Kidney epithelial cell (primary cell): Measurements from ENCODE around the gene FAM221B. TPM values are rescaled to one million over a fixed set of nuclear protein-coding genes. Genes with fewer than 3 reads are reported as not detected.

Source experiments
- DNase-seq: peaks from one replicate; pipeline ENCODE4 v3.0.0-alpha.2; 2010; ENCODE audit warnings: low read depth
- H3K27me3 ChIP-seq: 2 replicates; pipeline ENCODE4 v1.6.0; 2011; ENCODE audit warnings: low read length; ENCODE audit not compliant: control insufficient read depth, insufficient read depth
- H3K36me3 ChIP-seq: 2 replicates; pipeline ENCODE4 v1.5.1; 2011; ENCODE audit warnings: low read length; ENCODE audit not compliant: control insufficient read depth, insufficient read depth
- H3K4me3 ChIP-seq: 2 replicates; pipeline ENCODE4 v1.5.1; 2011; ENCODE audit warnings: low read depth, mild to moderate bottlenecking, control low read depth, low read length
- CTCF ChIP-seq: IDR thresholded peaks from 2 replicates; pipeline ENCODE4 v1.5.1; 2011; ENCODE audit warnings: mild to moderate bottlenecking, moderate library complexity, low read length, control low read depth, inconsistent platforms; ENCODE audit not compliant: insufficient read depth, poor library complexity, severe bottlenecking
- total RNA-seq: library from RNA; depleted of rRNA; stranded (reverse); fragments of >200 nt; gene quantifications from 2 replicates; pipeline ENCODE4 v1.2.3, GENCODE V29; 2015

FAM221B gene
- total RNA-seq, 1 donor from 2014 or later = not detected

DNA sequence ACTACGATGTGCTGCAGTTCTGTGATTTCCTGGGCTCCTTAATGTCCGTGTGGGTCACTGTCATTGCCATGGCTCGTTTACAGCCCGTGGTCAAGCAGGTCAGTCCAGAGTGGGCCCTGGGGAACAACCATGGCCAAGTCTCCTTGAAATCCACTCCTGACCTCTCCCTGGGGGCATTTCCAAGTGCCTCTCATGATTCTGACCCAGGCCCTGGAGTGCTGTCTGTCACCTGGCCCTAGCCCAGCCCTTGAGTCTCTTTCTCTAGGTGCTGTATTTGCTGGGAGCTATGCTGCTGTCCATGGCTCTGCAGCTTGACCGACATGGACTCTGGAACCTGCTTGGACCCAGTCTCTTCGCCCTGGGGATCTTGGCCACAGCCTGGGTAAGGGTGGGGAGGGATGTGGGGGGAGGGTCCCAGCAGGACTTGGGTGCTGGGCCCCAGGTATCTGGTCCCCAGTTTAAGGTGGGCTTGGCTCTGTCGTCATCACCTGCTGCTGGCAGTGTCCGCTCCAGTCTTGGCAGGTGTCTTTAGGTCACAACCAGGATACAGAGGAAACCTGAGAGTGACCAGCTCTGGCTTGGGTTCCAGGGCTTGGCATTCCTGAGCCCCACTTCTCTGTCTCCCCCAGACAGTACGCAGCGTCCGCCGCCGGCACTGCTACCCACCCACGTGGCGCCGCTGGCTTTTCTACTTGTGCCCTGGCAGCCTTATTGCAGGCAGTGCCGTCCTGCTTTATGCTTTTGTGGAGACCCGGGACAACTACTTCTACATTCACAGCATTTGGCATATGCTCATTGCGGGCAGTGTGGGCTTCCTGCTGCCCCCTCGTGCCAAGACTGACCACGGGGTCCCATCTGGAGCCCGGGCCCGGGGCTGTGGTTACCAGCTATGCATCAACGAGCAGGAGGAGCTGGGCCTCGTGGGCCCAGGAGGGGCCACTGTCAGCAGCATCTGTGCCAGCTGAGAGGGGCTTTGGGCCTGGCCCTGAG, 24.6 kb upstream of the FAM221B start:
- no peak overlapping the region for H3K4me3 ChIP-seq
- no peak for TF ChIP-seq CTCF
- peaks cover 4% of the 10 kb centered on the region for H3K27me3 ChIP-seq
- no peak for DNase-seq
- H3K36me3 ChIP-seq = no peaks in the 10 kb centered on the region

- DNase-seq = no peak
- peaks cover 4% of the 10 kb centered on the region for H3K27me3 ChIP-seq
- no peak overlapping the region for H3K4me3 ChIP-seq
- no peaks in the 10 kb centered on the region for H3K36me3 ChIP-seq
- TF ChIP-seq CTCF = no peak
Observed at GRCh38 chr9:35852267-35852815, 23.8 kb upstream of the FAM221B start.

GRCh38 chr9:35847792-35848572, 19.4 kb upstream of the FAM221B start:
- no peak overlapping the region for H3K4me3 ChIP-seq

GRCh38 chr9:35845824-35846771, 17.6 kb upstream of the FAM221B start:
- Histone ChIP-seq H3K36me3 (peaks cover 2% of the 10 kb centered on the region), H3K27me3 (no peaks in the 10 kb centered on the region), H3K4me3 (no peak overlapping the region)
- no peak for DNase-seq
- TF ChIP-seq CTCF = no peak

More at GRCh38 chr9:35847792-35848572, 19.4 kb upstream of the FAM221B start:
- TF ChIP-seq CTCF = no peak
- Histone ChIP-seq H3K27me3 (no peaks in the 10 kb centered on the region), H3K36me3 (peaks cover 2% of the 10 kb centered on the region)
- DNase-seq = peak; percentile 44

GRCh38 chr9:35844628-35845270, 16.2 kb upstream of the FAM221B start:
- H3K27me3 ChIP-seq = no peaks in the 10 kb centered on the region
- peak; percentile 49 for DNase-seq
- TF ChIP-seq CTCF = no peak
- peaks cover 2% of the 10 kb centered on the region for H3K36me3 ChIP-seq
- H3K4me3 ChIP-seq = no peak overlapping the region
